Left hindlimb (tissue), 1 donor: ENCODE data around the gene PHF2.

Experiments
- DNase-seq: peaks from one replicate; pipeline ENCODE4 v3.0.0-alpha.2; 2018

Gene PHF2

DNA sequence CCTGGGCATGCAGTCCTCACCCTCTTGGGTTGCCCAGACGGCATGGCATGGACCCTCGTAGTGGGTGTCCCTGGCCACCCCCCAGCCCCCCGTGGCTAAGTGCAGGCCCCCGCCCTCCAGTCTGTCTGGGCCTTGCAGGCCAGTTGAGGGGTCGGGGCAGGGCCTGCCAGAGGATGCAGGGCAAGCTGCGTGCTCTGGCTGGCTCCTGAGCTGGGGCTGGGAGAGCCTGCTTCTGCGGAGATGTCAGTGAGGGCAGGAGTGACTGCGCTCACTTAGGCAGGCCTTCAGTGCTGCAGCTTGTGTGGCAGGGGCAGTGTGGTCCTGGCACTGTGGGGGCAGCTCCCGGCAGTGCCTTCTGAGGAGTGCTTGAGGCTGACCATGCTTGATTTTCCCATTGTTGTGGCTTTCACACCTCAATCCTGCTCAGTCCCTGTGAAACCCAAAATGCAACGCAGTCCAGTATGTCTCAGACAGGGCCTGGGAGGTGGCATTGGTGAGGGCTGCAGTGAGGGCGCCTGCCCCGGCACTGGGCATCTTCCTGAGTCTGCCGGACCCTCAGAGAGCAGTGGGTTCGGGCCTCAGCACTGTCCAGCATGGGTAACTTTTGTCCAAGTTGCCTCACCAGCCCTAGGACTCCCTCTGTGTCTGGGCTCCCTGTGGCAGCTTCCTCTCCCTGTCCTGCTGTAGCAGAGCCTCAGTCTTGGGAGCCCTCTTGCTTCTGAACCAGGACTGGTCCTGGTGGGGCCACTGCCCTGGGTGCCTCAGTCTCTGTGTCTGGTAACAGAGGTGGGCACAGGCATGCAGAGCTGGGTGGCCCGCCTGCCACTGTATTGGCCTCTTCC is 93.0 kb downstream of the PHF2 start:
- DNase-seq = peak; percentile 36

DNA sequence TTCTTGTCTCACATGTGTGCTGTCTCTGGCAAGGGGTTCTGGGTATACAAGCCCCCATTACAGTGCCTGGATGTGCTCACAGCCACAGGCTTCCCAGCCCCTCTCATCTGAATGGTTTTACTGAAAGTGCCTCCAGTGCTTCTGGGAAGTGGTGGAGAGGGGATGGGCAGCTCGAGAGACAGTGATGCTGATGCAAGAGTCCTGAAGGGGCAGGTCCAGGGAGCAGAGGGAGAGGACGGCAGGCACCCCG is 93.5 kb downstream of the PHF2 start:
- no peak for DNase-seq

GRCh38 chr9:93670208-93671019 is 94.0 kb downstream of the PHF2 start:
- peak; percentile 68 for DNase-seq

- DNase-seq = no peak
Measured at GRCh38 chr9:93671020-93671338, 94.6 kb downstream of the PHF2 start.

- DNase-seq = peak; percentile 30
Measured at GRCh38 chr9:93672330-93673020, 96.1 kb downstream of the PHF2 start.

DNA sequence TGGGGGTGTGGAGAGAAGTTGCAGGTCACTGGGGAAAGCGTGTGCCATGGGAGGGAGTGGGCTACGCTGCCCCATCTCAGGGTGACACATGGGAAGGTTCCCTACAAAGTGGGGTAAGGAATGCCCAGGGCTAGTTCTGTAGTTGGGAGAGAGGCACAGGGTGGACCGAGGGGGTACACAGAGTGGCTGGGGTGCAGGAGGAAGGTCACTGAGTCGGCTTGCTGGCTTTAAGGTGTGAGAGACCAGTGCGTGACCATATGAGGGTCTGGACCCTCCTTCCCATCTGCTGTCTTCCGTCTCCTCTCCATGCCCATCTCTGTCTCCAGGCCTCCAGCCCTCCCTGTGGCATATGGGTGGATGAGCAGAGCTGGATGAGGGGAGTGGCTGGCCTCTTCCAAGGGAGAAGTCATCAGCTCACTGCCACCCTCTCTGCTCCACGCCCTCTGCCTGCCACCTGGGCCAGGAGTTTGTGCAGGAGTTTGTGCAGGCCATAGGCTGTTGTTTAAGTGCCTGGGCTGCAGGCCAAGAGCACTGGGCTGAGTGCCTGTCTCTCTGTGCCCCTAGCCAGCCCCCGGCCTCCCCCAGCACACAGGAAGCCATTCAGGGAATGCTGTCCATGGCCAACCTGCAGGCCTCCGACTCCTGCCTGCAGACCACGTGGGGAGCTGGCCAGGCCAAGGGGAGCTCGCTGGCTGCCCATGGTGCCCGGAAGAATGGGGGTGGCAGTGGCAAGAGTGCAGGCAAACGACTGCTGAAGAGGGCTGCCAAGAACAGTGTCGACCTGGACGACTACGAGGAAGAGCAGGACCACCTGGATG is 96.8 kb downstream of the PHF2 start:
- DNase-seq = peak; percentile 58

DNA sequence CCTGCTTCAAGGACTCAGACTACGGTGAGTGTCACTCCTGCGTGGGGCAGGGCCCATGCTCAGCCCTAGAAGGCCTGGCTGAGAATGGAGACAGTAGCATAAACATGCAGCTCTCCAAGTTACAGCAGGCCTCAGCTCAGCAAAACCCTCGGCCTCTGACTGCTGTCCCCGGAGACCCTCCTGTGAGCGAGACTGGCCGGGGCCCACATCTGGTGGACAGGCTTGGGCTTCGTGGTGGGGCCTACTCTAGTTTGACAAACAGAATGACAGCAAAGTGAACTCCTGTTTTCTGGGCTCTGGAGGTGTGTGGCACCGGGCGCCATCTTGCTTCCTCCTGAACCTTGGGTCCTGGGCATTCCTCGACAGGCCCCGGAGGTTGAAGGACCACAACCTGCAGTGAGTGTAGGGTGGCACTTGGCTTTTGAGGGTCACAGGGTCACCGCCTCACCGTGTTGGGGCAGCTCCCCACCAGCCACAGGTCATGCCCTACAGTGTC is 97.5 kb downstream of the PHF2 start:
- peak; percentile 40 for DNase-seq

DNA sequence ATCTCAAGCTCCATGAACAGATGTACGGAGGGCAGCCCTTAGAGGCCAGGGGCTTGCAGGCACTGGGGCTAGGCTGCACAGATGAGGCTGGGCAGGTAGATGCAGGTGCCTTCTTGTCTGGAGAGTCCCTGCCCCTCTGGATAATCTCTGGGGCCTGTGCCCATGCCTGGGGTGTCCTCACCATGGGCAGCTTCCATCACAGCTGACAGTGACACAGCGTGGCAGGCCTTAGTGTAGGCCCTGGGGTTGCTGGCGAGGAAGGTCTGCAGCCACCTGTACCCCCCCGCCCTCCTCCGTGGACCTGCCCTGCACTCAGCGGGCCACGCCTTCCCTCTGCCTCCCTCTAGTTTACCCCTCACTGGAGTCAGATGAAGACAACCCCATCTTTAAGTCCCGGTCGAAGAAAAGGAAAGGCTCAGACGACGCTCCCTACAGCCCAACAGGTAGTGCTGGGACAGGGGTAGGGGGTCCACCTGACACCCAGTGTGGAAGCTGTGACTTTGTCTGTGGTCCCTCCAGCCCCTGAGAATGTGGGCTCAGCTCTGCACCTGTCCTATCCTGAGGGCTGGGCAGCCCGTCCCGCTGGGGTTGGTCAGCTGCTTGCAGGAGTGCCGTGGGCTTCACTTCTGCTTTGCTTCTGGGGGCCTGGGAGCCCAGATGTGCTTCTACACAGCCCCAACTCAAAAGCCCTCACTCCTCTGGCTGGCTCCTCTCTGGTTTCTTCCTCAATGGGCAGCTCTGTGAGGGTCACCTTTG is 98.4 kb downstream of the PHF2 start:
- peak; percentile 17 for DNase-seq

DNA sequence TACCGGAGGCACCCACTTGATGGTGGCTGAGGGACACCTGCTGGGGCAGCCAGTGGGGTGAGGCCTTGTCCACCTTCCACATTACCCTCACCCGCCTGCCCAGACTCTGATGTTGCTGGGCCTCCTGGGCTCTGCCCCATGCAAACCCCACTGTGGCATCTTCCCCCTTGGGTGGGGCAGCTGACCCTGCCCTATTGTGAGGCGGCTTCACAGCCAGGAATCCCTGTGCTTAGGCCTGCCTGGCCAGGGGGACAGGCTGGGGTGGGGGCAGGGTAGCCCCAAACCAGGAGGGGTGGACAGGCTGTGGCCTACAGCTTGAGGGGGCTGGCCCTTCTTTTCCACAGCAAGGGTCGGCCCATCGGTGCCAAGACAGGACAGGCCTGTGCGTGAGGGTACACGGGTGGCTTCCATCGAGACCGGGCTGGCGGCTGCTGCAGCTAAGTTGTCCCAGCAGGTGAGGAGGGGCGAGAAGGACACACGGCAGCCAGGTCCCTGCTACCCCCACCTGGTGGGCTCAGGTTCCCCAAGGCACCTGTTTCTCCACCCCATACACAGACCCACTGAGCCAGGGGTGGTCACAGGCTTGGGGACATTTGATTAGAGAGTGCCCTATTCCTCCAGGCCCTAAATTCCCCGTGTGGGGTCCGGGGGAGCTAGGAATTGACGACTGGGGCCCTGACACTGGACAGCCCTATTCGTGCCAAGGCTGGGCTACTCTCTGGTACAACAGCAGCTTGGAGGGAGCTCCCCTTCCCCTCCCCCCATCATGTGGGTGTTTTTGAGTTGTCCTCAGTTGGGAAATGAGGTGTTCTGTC is 99.2 kb downstream of the PHF2 start:
- peak; percentile 13 for DNase-seq

- DNase-seq = peak; percentile 18
Measured at GRCh38 chr9:93676310-93677047, 100.1 kb downstream of the PHF2 start.

- DNase-seq = peak; percentile 36
Measured at GRCh38 chr9:93677048-93677571, 100.7 kb downstream of the PHF2 start.

DNA sequence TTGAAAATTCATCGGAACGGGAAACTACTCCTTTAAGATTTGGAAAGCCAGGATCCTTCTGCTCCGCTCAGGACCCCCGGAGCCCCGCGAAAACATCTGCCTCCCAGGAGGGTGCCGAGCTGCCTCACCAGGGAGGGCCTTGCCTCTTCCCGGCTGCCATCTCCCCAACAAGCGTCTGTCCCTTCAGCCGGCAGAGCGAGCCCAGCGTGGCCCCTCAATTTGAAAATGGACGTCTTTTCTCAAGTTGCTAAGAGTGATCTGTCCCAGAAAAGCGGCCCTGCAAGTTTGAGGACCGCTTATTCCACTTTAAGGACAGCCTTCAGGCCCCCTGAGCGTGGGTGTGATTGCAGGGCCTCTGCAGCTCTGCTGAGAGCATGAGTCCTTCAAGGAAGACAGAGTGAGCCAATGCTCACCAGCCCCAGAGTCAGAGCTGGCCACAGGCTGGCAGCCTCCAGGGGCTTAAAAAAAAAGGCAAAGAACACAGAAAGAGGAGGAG is 101.3 kb downstream of the PHF2 start:
- DNase-seq = no peak

- peak; percentile 22 for DNase-seq
Measured at GRCh38 chr9:93678199-93679019, 102.0 kb downstream of the PHF2 start.

DNA sequence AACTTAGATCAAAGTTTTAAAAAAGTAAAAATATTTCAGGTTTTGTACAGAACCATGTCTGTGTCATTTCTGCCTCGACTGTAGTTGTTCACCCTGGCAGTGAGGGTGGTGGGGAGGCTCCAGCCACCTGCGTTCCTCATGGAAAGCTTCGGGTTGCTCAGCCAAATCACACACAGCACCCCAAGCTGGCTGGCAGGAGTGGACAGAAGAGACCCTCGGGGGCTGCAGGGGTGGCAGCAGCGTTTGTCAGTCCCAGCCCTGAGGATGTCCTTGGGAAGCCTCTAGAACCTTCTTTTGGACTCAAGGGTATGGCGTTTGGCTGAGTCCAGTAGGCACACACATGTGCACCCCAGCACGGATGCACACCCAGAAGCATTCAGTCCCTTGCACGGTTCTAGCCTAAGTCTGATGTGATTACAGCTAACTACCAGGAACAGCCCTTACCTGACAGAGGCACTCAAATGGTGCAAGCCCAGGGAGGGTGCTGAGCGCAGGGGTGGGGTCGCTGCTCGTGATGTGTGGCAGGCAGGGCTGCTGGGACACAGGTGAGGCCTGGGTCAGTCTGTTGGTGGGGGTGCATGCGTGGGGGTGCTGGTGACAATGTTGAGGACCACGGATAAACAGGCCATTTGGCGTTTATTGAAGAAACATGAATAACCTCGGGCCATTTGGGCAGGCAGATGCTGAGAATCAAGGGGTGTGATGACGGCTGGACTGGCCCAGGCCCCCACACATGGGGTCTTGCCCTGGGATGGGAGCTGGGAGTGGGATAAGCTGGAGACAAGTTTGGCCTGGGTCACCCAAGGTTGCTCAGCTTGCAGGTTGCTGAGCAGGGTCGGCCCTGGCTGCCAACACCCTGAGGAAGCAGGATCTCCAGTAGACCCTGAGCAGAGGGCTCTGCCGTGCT is 103.4 kb downstream of the PHF2 start:
- DNase-seq = peak; percentile 18

GRCh38 chr9:93680443-93681268 is 104.3 kb downstream of the PHF2 start:
- DNase-seq = peak; percentile 13

DNA sequence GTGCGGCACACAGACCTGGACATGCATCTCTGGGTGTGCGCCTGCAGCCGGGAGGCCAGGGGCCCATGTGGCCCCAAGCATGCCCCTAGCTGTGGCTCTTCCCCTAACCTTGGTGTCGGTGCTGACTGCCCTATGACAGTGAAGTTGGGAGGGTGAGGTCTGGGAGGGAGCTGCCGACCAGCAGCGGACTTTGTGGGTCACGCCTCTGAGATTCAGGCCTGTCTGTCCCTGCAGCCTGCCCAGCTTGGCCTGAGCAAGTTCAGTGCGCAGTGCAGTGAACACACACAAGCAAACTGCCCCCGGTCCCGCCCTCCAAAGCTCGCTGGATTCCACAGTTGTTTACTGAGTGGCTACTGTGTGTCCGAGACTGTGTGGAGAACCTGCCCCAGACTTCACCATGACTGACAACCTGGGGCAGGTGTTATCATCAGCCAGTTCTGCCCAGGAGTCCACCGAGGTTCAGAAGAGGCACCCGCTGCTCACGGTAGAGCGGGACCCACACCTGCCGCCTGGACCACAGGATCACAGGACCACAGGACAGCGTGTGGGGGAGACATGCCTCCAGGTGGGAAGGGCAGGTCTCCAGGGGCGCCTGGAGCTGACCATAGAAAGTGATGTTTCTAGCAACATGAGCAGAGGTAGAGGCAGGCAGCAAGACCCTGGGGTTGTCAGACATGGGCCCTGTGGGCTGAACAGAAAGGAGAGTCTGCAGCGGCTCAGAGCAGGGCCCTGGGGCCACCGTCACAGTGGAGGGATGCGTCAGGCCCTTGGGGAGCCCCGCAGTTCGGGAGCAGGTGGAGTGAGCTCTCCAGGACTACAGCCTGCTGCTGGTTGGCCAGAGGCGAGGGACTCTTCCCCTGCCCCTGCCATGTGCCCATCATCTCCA is 105.1 kb downstream of the PHF2 start:
- peak; percentile 30 for DNase-seq
